ENCODE results near the gene SLC2A2. TPM values are rescaled to one million over a fixed set of nuclear protein-coding genes. Genes with fewer than 3 reads are reported as not detected.

Gene SLC2A2
- total and polyA plus RNA-seq, 2 donors (not counting 1 experiment from before 2014, with no cell fraction given): not detected

- Histone ChIP-seq H3K79me2 (ENCODE audit: control insufficient read depth, insufficient read depth, low read length) (no peaks in the 10 kb centered on the region), H3K9me3 (ENCODE audit: control insufficient read depth, insufficient read depth, low read depth, low read length) (no peaks in the 10 kb centered on the region), H3K4me3 (replicated peaks in 1 of 4; ENCODE audit: control extremely low read depth in 1 of 4, insufficient read depth in 1 of 4, low read depth in 3 of 4, low read length in 4 of 4) (no peak overlapping the region), H3K27me3 (ENCODE audit: control insufficient read depth, insufficient read depth, low read length) (no peaks in the 10 kb centered on the region), H2AFZ (ENCODE audit: low read length) (no peak overlapping the region), H4K20me1 (ENCODE audit: control insufficient read depth, extremely low read depth, insufficient read depth, low read length) (no peaks in the 10 kb centered on the region), H3K4me2 (ENCODE audit: extremely low read depth, insufficient read depth, low read length) (no peak overlapping the region), H3K36me3 (ENCODE audit: control insufficient read depth, insufficient read depth, low read length) (no peaks in the 10 kb centered on the region), H3K9ac (ENCODE audit: insufficient read depth, low read length) (no peak overlapping the region), H3K27ac (ENCODE audit: insufficient read depth, low read length) (no peak overlapping the region), H3K4me1 (ENCODE audit: control insufficient read depth, extremely low read depth, insufficient read depth, low read length) (peaks cover under 1% of the 10 kb centered on the region)
- DNase-seq (ENCODE audit: low read depth in 2 of 2): no peak
- no peak for TF ChIP-seq CTCF (conservative IDR thresholded peaks at IDR 0.05 in 1 of 2, IDR thresholded peaks at IDR 0.05 in 1 of 2; ENCODE audit: low read depth in 1 of 2, low read length in 2 of 2)
These were observed 59.4 kb downstream of the SLC2A2 start for GRCh38 chr3:170967126-170967525.

GRCh38 chr3:170966495-170966894 lies 60.0 kb downstream of the SLC2A2 start:
- Histone ChIP-seq H3K27me3 (ENCODE audit: control insufficient read depth, insufficient read depth, low read length) (no peaks in the 10 kb centered on the region), H2AFZ (ENCODE audit: low read length) (no peak overlapping the region), H3K9me3 (ENCODE audit: control insufficient read depth, insufficient read depth, low read depth, low read length) (no peaks in the 10 kb centered on the region), H3K79me2 (ENCODE audit: control insufficient read depth, insufficient read depth, low read length) (no peaks in the 10 kb centered on the region), H3K27ac (ENCODE audit: insufficient read depth, low read length) (no peak overlapping the region), H3K4me1 (ENCODE audit: control insufficient read depth, extremely low read depth, insufficient read depth, low read length) (peaks cover 3% of the 10 kb centered on the region), H3K9ac (ENCODE audit: insufficient read depth, low read length) (no peak overlapping the region), H3K4me3 (replicated peaks in 1 of 4; ENCODE audit: control extremely low read depth in 1 of 4, insufficient read depth in 1 of 4, low read depth in 3 of 4, low read length in 4 of 4) (no peak overlapping the region), H3K4me2 (ENCODE audit: extremely low read depth, insufficient read depth, low read length) (no peak overlapping the region), H4K20me1 (ENCODE audit: control insufficient read depth, extremely low read depth, insufficient read depth, low read length) (no peaks in the 10 kb centered on the region), H3K36me3 (ENCODE audit: control insufficient read depth, insufficient read depth, low read length) (no peaks in the 10 kb centered on the region)
- DNase-seq (ENCODE audit: low read depth in 2 of 2): peak in 1 of 2 donors; percentile 15
- no peak for TF ChIP-seq CTCF (conservative IDR thresholded peaks at IDR 0.05 in 1 of 2, IDR thresholded peaks at IDR 0.05 in 1 of 2; ENCODE audit: low read depth in 1 of 2, low read length in 2 of 2)
- no peak for TF ChIP-seq EZH2 (IDR thresholded peaks at IDR 0.05; ENCODE audit: low read length, missing control alignments)

- Histone ChIP-seq H4K20me1 (ENCODE audit: control insufficient read depth, extremely low read depth, insufficient read depth, low read length) (no peaks in the 10 kb centered on the region), H3K36me3 (ENCODE audit: control insufficient read depth, insufficient read depth, low read length) (no peaks in the 10 kb centered on the region), H3K27me3 (ENCODE audit: control insufficient read depth, insufficient read depth, low read length) (no peaks in the 10 kb centered on the region), H3K9me3 (ENCODE audit: control insufficient read depth, insufficient read depth, low read depth, low read length) (no peaks in the 10 kb centered on the region), H3K79me2 (ENCODE audit: control insufficient read depth, insufficient read depth, low read length) (no peaks in the 10 kb centered on the region), H2AFZ (ENCODE audit: low read length) (no peak overlapping the region), H3K4me3 (replicated peaks in 1 of 4; ENCODE audit: control extremely low read depth in 1 of 4, insufficient read depth in 1 of 4, low read depth in 3 of 4, low read length in 4 of 4) (no peak overlapping the region), H3K27ac (ENCODE audit: insufficient read depth, low read length) (no peak overlapping the region), H3K4me2 (ENCODE audit: extremely low read depth, insufficient read depth, low read length) (no peak overlapping the region), H3K9ac (ENCODE audit: insufficient read depth, low read length) (no peak overlapping the region), H3K4me1 (ENCODE audit: control insufficient read depth, extremely low read depth, insufficient read depth, low read length) (peaks cover 3% of the 10 kb centered on the region)
- TF ChIP-seq CTCF (conservative IDR thresholded peaks at IDR 0.05 in 1 of 2, IDR thresholded peaks at IDR 0.05 in 1 of 2; ENCODE audit: low read depth in 1 of 2, low read length in 2 of 2): no peak
- DNase-seq (ENCODE audit: low read depth in 2 of 2): peak in 1 of 2 donors; percentile 8
These were observed 64.1 kb downstream of the SLC2A2 start for GRCh38 chr3:170962411-170962810.
